ENCODE results near the gene ZNF320. TPM values are rescaled to one million over a fixed set of nuclear protein-coding genes. Genes with fewer than 3 reads are reported as not detected.
"Not testable (repeated sequence)": the region's sequence is repeated elsewhere in the genome, so short reads cannot be mapped to it uniquely, and the experiment has no call there.

The ZNF320 gene
- total RNA-seq, 1 experiment from 2014 or later = 26.1 TPM

DNA sequence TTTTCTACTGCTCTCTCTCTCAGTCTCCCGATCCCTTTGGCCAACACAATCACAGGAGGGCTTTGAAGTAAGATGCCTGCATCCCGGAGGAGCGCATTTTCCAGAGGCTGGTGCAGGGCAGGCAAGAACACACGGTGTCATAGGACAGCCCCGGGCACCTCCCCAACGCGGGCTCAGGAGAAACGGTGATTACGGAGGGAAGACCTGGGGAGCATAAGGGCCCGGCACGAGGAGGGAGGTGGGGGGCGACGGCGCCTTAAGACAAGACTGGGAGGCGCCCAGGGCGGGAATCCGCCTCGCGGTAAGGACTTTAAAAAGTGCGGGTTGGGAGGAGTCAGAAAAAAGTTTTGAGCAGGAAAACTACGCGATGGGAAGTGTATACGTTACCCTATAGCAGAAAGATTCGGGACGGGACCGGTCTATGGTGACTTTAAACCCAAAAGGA lies 44.5 kb upstream of the ZNF320 start:
- no peak overlapping the region for H3K23ac ChIP-seq (ENCODE audit: insufficient read length, low read depth, low read length)
- H2BK20ac ChIP-seq (ENCODE audit: low read depth, low read length, poor library complexity, severe bottlenecking) = no peak overlapping the region
- no peak overlapping the region for H2BK120ac ChIP-seq (ENCODE audit: low read depth, low read length, poor library complexity, severe bottlenecking)
- no peaks in the 10 kb centered on the region for H3K9me3 ChIP-seq (ENCODE audit: control insufficient read depth, low read depth, low read length)
- H3K23me2 ChIP-seq (ENCODE audit: insufficient read length, low read depth, low read length, poor library complexity, severe bottlenecking) = peaks cover 4% of the 10 kb centered on the region
- H3K36me3 Mint-ChIP-seq (ENCODE audit: insufficient read depth in 1 of 3, low read depth in 3 of 3) = peaks cover 8 to 13% (median 10%) of the 10 kb centered on the region in 3 experiments; a peak in 5 of 7 replicates
- no peak overlapping the region for H2BK12ac ChIP-seq (ENCODE audit: insufficient read length, low read depth, low read length)
- DNase-seq = peak; percentile 46
- H3K79me2 ChIP-seq (ENCODE audit: insufficient read depth, low read length) = peaks cover 6% of the 10 kb centered on the region; the same call in 1 of the 2 replicates
- H4K5ac ChIP-seq (ENCODE audit: insufficient read length, low read depth, low read length) = no peak overlapping the region
- no peak overlapping the region for H2AK5ac ChIP-seq (ENCODE audit: insufficient read length, low read length)
- TF ChIP-seq, protein P1, sequence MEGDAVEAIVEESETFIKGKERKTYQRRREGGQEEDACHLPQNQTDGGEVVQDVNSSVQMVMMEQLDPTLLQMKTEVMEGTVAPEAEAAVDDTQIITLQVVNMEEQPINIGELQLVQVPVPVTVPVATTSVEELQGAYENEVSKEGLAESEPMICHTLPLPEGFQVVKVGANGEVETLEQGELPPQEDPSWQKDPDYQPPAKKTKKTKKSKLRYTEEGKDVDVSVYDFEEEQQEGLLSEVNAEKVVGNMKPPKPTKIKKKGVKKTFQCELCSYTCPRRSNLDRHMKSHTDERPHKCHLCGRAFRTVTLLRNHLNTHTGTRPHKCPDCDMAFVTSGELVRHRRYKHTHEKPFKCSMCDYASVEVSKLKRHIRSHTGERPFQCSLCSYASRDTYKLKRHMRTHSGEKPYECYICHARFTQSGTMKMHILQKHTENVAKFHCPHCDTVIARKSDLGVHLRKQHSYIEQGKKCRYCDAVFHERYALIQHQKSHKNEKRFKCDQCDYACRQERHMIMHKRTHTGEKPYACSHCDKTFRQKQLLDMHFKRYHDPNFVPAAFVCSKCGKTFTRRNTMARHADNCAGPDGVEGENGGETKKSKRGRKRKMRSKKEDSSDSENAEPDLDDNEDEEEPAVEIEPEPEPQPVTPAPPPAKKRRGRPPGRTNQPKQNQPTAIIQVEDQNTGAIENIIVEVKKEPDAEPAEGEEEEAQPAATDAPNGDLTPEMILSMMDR (conservative IDR thresholded peaks at IDR 0.05) = no peak
- peaks cover 34 to 49% of the 10 kb centered on the region in 2 experiments for H3K4me1 Mint-ChIP-seq
- no peaks in the 10 kb centered on the region for H4K20me1 ChIP-seq (ENCODE audit: control insufficient read depth, insufficient read depth, insufficient read length)
- peak overlapping the region; percentile 39 for H3K14ac ChIP-seq (ENCODE audit: insufficient read depth, low read length)
- H3K27me3 Mint-ChIP-seq (ENCODE audit: low read depth) = no peaks in the 10 kb centered on the region; the same call in 1 of the 2 replicates
- no peak overlapping the region for H2AFZ ChIP-seq (ENCODE audit: low read length)
- no peaks in the 10 kb centered on the region for H3K27me3 ChIP-seq (ENCODE audit: insufficient read depth, low read length)
- no peak overlapping the region for H3T11ph ChIP-seq (ENCODE audit: low read length)
- H2BK15ac ChIP-seq (ENCODE audit: low read depth, low read length) = no peak overlapping the region
- no peak overlapping the region for H2BK5ac ChIP-seq (ENCODE audit: insufficient read length, low read length)
- H3K79me1 ChIP-seq (ENCODE audit: insufficient read depth, low read depth, low read length, poor library complexity, severe bottlenecking) = peaks cover 6% of the 10 kb centered on the region
- peak overlapping the region; percentile 93 to 94 for H3K4me3 Mint-ChIP-seq
- no peak overlapping the region for H3K27ac ChIP-seq (ENCODE audit: insufficient read length, low read depth, low read length)
- no peaks in the 10 kb centered on the region; a peak in 2 of 5 replicates for H3K9me3 Mint-ChIP-seq
- H3K4ac ChIP-seq (ENCODE audit: low read depth, low read length) = no peak overlapping the region
- H3K18ac ChIP-seq (ENCODE audit: insufficient read length, low read depth, low read length) = peak overlapping the region; percentile 70
- no peak overlapping the region for H4K91ac ChIP-seq (ENCODE audit: insufficient read length, low read depth, low read length)
- H3K4me1 ChIP-seq (ENCODE audit: insufficient read depth, low read length) = peaks cover 6% of the 10 kb centered on the region; the same call in 1 of the 2 replicates
- no peak overlapping the region for H3K56ac ChIP-seq (ENCODE audit: insufficient read length, low read depth, low read length)
- WGBS (ENCODE audit: extremely low coverage, insufficient read length, low lambda C conversion rate) = no CpG with 5 or more reads among the region's 26 CpGs
- H3K4me2 ChIP-seq (ENCODE audit: insufficient read depth, insufficient read length, low read length) = peak overlapping the region; percentile 86
- H3K9ac ChIP-seq (ENCODE audit: extremely low read depth, insufficient read length, low read length) = peak overlapping the region; percentile 80
- H4K8ac ChIP-seq (replicated peaks; ENCODE audit: insufficient read length, low read depth, low read length) = no peak overlapping the region
- H3K27ac Mint-ChIP-seq = peak overlapping the region; percentile 84 to 97 (median 90)

- WGBS (ENCODE audit: extremely low coverage, insufficient read length, low lambda C conversion rate) = no CpG with 5 or more reads among the region's 2 CpGs
- not testable (repeated sequence) for H4K20me1 ChIP-seq (ENCODE audit: control insufficient read depth, insufficient read depth, insufficient read length); DNase-seq; H3K9me3 Mint-ChIP-seq; H2BK12ac ChIP-seq (ENCODE audit: insufficient read length, low read depth, low read length); H4K91ac ChIP-seq (ENCODE audit: insufficient read length, low read depth, low read length); H4K8ac ChIP-seq (replicated peaks; ENCODE audit: insufficient read length, low read depth, low read length); H2BK5ac ChIP-seq (ENCODE audit: insufficient read length, low read length); H3K14ac ChIP-seq (ENCODE audit: insufficient read depth, low read length); H3K79me1 ChIP-seq (ENCODE audit: insufficient read depth, low read depth, low read length, poor library complexity, severe bottlenecking); H3K56ac ChIP-seq (ENCODE audit: insufficient read length, low read depth, low read length); H3K23me2 ChIP-seq (ENCODE audit: insufficient read length, low read depth, low read length, poor library complexity, severe bottlenecking); H4K5ac ChIP-seq (ENCODE audit: insufficient read length, low read depth, low read length); H2AFZ ChIP-seq (ENCODE audit: low read length); H2BK120ac ChIP-seq (ENCODE audit: low read depth, low read length, poor library complexity, severe bottlenecking); H3K27me3 Mint-ChIP-seq (ENCODE audit: low read depth); H3K18ac ChIP-seq (ENCODE audit: insufficient read length, low read depth, low read length); H3K4ac ChIP-seq (ENCODE audit: low read depth, low read length); H3K79me2 ChIP-seq (ENCODE audit: insufficient read depth, low read length); H3K27me3 ChIP-seq (ENCODE audit: insufficient read depth, low read length); H2BK15ac ChIP-seq (ENCODE audit: low read depth, low read length); H2AK5ac ChIP-seq (ENCODE audit: insufficient read length, low read length); H3T11ph ChIP-seq (ENCODE audit: low read length); H3K23ac ChIP-seq (ENCODE audit: insufficient read length, low read depth, low read length); H3K9me3 ChIP-seq (ENCODE audit: control insufficient read depth, low read depth, low read length); H3K4me1 ChIP-seq (ENCODE audit: insufficient read depth, low read length); H2BK20ac ChIP-seq (ENCODE audit: low read depth, low read length, poor library complexity, severe bottlenecking); H3K27ac ChIP-seq (ENCODE audit: insufficient read length, low read depth, low read length)
- H3K36me3 Mint-ChIP-seq (ENCODE audit: insufficient read depth in 1 of 3, low read depth in 3 of 3) = peaks cover 13 to 17% (median 14%) of the 10 kb centered on the region in 3 experiments; a peak in 5 of 7 replicates
- H3K4me1 Mint-ChIP-seq = peaks cover 34 to 49% of the 10 kb centered on the region in 2 experiments
- peak overlapping the region in 2 of 3 experiments; percentile 84 to 97; a peak in 6 of 7 replicates for H3K27ac Mint-ChIP-seq
- peak overlapping the region; percentile 80 for H3K9ac ChIP-seq (ENCODE audit: extremely low read depth, insufficient read length, low read length)
- peak overlapping the region; percentile 86 for H3K4me2 ChIP-seq (ENCODE audit: insufficient read depth, insufficient read length, low read length)
- H3K4me3 Mint-ChIP-seq = peak overlapping the region; percentile 93 to 94
Observed at GRCh38 chr19:52941523-52941922, 44.1 kb upstream of the ZNF320 start.
